ENCODE results near the gene BACE1-AS.
"Not testable (repeated sequence)": the region's sequence is repeated elsewhere in the genome, so short reads cannot be mapped to it uniquely, and the experiment has no call there.

Gene BACE1-AS

DNA sequence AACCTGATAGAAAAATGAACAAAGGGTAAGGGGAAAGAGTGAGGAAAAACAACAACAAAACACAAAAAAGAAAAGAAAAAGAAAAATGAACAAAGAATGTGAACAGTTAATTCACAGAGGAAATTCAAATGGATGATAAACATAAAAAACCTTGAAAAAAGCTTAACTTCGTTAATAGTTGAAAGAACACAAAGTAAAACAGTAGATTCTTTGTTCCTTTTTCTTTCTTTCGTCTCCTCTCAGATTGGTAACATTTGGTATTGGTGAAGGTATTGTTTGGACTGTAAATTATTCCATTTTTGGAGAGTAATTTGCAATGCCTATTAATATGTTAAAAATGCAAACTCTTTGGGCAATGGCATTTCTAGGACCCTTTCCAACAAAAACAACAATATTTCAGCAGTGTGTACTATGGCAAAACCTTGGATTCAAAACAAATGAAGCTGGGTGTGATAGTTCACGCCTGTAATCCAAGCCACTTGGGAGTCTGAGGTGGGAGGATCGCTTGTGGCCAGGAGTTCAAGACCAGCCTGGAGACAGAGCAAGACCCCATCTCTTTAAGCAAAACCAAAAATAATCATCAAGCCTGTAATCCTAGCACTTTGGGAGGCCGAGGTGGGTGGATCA lies 28.2 kb downstream of the BACE1-AS start:
- DNase-seq (ENCODE audit: low read depth, low spot score) = no peak

- DNase-seq (ENCODE audit: low read depth, low spot score) = not testable (repeated sequence)
Observed at GRCh38 chr11:117327255-117327566, 36.1 kb downstream of the BACE1-AS start.

DNA sequence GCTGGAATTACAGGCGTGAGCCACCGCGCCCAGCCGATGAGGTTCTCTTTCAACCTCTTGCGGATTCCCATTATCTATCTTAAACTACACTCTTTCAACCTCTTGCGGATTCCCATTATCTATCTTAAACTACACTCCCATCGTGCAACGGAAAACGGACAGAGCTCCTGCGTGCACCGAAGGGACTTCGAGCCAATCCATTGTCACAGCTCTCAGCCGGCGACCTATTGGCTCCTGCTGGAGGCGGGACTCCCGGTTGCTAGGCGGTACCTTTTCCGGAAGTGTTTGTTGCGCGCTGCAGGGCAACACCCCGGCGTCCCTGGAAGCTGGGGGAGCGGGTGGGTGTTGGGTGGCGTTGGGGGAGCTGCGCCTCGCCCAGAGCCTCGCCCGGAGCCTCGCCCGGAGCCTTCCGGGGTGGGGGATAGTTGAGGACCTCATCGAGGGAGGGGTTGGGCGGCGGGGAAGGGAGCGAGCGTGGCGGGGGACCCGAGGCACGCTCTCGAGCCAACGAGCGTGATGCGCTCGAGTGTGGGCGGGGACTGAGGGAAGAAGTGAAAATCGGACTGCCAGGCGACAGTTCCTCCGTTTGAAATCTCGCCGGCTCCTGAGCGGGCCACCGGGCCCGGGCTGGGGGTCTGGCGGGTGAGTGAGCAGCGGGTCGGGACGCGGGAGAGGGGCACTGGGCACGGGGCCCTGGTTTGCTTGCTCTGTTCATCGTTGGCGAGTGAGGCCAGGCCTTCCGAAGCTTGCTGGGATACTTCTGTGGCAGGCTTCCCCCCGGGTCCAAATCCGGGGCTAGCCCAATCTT lies 36.6 kb downstream of the BACE1-AS start, which contains the start of gene CEP164:
CEP164 (plus strand) TSS at position 288 of the 808 bp plus-strand sequence. CDS start 10,733 bp downstream, outside the sequence.
- peak; percentile 96 for DNase-seq (ENCODE audit: low read depth, low spot score)

DNA sequence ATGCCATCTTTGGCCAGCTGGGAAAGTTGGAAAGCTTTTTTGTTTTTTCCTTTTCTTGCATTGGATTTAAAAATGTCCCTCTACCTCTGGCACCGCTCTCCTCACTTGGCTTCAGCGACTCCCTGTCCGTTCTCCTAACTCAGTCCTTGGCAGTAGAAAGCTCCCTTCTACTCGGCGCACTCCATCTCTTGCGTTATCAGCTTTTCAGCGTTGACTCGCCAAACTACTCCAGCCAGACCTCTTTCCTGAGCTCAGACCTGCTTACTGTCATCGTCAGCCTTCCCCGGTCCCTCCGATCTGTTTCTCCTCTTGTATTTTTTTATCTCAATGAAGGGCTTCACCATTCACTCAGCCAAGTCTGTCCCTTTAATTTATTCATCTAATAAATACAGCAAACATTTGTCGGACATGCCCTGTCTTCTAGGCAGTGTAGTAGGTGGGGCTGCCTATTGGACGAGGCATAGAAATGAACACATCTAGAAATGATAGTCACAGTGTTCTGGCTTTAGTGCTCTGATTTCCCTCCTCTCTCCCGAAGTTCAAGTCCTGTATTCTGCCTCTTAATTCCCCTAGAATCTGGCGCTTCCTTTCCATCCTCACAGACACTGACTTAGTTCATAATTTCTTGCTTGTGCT lies 37.3 kb downstream of the BACE1-AS start:
- peak; percentile 53 for DNase-seq (ENCODE audit: low read depth, low spot score)

GRCh38 chr11:117332843-117333242 lies 41.7 kb downstream of the BACE1-AS start:
- DNase-seq (ENCODE audit: low read depth, low spot score) = no peak

DNA sequence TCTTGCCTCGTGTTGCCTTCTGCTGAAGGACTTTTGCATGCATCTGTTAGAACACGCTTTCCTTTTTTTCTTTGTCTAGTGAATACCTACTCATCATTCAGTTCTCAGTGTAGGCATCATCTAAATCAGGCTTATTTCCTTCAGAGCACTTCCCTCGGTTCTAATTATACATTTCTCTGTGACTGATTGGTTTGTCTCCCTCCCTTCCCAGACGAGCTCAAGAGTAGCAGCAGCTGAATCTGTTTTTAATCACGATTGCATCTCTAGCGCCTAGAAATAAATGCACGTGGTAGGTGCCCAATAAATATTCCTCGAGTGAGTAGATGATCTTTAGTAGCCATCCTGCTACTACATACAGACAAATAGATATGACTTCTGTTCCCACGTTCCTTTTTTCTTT lies 42.8 kb downstream of the BACE1-AS start:
- no peak for DNase-seq (ENCODE audit: low read depth, low spot score)

GRCh38 chr11:117334896-117335295 lies 43.8 kb downstream of the BACE1-AS start:
- DNase-seq (ENCODE audit: low read depth, low spot score) = no peak

DNA sequence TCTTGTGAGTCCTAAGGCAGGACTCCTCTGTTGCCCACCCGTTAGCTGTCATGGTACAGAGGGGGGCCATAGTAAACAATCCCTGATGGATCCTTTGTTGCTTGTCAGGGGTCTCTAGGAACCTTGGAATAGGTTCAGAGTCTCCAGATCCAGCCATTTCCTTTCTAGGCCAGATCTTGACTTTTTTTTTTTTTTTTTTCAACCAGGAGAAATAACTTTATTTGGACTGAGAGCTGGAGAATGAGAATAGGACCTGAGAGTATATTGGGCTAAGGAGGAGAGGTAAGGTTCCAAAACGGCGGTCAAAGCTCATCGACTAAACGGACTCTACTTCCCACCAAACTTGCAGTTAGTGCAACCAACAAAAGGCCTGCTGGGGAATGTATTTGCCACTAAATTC lies 44.3 kb downstream of the BACE1-AS start:
- DNase-seq (ENCODE audit: low read depth, low spot score) = no peak

GRCh38 chr11:117337076-117337475 lies 45.9 kb downstream of the BACE1-AS start:
- no peak for DNase-seq (ENCODE audit: low read depth, low spot score)

Measured in ELF-1 (cell line).